Caki2 (cell line): ENCODE data around the gene DGKB. TPM values are rescaled to one million over a fixed set of nuclear protein-coding genes. Genes with fewer than 3 reads are reported as not detected.

ENCODE experiments used
- DNase-seq: peaks from one replicate; pipeline ENCODE4 v3.0.0-alpha.2; 2015; ENCODE audit warnings: low read depth
- in situ Hi-C: cut with HindIII; loops from 2 replicates; pipeline ENCODE4 v1.10.0; 2016; ENCODE audit warnings: low sequenced_read_pairs, low pct_unique_long_range_greater_than_20kb, mixed read lengths
- total RNA-seq: library from RNA; depleted of rRNA; stranded (reverse); fragments of >200 nt; shearing (Covaris generic); gene quantifications from 2 replicates; pipeline ENCODE4 v1.2.3, GENCODE V29; 2014; ENCODE audit warnings: low replicate concordance

DGKB gene
- total RNA-seq, 1 experiment from 2014 or later: not detected

DNA sequence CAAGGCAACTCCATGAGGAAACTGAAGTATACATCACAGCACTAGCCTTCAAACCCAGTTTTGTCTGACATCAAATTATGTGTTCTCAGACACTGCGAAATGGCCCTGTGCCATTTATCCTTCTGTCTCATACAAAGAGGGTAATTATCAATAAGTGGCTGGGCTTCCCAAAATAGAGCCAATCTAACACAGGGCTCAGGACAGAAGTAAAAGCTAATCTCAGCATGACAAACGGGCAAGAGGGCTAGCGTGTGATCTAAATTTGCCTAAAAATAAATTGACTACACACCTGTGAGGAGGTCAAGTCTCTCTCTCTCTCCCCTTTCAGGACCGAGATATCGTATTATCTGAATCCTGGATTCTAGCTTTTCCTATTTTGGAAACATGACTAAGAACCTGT is 67.2 kb downstream of the DGKB start:
- in situ Hi-C loops: no loop called here
- DNase-seq: no peak

DNA sequence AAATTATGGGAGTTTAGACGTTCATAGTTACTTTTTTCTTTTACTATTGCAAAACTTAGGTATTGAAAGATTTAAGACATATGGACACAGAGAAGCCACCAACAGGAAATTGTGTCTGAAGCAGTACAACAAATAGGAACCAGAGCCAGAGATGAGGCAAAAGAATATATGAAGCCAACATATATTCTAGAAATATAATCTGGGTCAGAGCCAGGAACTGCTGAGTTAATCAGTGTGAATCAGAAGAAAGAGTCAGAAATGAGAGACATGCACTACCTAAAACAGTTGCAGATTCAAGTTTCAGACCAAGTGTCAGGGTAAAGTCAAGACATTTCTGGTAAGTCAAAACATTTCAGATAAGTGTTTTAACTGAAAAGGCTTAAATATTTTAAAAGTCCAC is 67.7 kb downstream of the DGKB start:
- in situ Hi-C loops: no loop called here
- DNase-seq: no peak

DNA sequence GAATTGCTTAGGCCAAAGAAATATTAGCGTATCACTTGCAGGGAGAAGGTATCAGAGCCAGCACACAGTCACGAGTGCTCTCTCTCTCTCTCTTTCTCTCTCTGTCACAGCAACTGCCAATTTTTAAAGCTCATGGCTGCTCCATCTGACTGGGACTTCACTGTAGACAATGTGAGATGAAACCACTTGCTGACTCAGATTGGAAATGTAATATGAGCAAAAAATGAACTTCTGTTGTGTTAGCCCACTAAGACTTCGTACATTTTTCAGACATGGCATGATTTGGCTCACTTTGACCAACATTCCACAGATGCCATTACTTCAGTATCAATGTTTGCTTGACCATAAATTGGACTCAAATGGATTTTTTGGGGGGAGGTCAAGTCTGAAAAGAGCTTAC is 68.1 kb downstream of the DGKB start:
- no peak for DNase-seq
- in situ Hi-C loops: no loop called here

DNA sequence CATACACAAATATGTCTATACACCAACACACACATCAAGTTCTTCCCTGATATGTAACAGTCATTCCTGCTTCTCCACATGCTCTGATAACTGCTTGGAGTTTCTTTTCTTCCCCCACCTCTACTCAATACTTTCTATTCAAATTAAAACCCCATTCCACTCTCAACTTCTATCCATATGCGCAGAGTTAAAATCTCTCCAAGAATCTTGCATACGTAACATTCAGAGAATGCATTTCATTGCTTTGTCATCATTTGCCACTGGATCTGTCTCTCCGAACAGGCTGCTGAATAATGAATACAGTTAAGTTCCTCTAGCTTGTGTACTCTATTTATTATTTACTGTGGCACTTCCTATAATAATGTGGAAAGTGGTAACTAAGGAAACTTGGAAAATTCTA is 68.8 kb downstream of the DGKB start:
- no peak for DNase-seq
- in situ Hi-C loops: no loop called here

DNA sequence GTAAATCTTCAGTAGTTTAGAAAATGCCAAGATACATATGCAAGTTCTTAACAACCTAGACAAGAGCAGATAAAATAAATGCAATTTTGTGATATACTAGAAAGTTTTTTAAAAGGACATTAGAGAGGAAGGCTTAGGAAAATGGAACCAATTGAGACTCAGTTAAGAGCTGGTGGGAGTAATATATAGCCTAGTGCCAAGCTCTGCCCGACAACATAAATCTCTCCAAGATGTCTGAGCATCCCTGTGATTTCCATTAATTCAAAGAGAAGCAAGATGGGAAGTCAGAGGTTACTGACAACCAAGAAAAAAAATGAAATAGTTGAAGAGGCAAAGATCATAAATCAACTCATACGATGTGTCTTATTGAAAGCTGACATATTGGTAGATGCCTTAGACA is 74.5 kb downstream of the DGKB start:
- in situ Hi-C loops: no loop called here
- DNase-seq: no peak

DNA sequence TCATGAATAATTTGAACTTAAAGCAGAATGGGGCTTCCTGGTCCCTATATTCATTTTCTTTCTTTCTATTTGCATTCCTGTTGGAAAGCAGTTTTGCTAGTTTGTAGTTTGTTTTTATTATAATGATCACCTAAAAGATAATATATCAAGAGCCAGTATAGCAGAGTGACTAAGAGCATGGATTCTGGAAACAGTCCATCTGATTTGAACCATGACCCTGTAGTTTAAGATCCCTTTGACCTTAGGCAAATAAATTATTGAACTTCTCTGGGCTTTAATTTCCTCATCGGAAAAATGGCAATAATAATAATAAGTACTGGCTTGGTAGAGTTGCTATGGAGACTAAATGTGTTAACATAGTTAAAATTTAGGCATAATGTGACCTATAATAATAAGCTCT is 76.1 kb downstream of the DGKB start:
- DNase-seq: no peak
- in situ Hi-C loops: no loop called here

DNA sequence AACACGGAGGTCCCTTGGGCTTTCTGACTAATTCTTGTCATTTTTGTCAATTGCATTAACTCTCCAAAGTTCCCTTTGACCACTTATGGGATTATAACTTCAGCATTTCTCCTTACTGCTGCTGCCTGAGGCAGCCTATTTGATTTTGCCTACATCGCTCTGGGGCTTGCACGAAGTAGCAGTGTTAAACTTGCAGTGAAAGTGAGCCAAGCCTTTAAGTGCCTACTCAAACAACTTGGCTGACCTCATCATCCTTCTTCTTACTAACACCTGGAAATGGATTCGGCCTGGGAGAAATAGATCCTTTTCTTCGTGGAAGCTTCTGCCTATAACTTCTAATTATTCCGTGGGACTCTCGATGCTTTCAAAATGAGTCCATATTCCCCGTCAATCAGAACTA is 76.6 kb downstream of the DGKB start:
- in situ Hi-C loops: no loop called here

DNA sequence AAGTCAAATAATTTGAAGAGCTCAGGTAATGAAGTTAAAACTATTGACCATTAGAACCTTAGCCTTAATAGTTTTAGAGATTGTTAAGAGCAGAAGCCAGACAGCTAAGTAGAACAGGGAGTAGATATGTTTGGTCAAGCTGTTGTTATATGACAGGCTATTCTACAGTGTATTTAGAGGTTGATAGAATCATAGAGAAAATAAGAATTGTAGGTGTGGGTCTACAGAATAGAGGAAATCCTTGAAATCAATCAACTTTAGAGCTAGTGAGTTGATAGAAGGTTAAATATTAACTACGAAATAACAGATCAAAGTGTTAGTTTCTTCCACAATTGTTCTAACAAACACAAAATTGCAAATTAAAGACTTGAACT is 80.1 kb downstream of the DGKB start:
- no peak for DNase-seq
- in situ Hi-C loops: no loop called here

More for the DNA sequence above, 76.6 kb downstream of the DGKB start:
- no peak for DNase-seq

DNA sequence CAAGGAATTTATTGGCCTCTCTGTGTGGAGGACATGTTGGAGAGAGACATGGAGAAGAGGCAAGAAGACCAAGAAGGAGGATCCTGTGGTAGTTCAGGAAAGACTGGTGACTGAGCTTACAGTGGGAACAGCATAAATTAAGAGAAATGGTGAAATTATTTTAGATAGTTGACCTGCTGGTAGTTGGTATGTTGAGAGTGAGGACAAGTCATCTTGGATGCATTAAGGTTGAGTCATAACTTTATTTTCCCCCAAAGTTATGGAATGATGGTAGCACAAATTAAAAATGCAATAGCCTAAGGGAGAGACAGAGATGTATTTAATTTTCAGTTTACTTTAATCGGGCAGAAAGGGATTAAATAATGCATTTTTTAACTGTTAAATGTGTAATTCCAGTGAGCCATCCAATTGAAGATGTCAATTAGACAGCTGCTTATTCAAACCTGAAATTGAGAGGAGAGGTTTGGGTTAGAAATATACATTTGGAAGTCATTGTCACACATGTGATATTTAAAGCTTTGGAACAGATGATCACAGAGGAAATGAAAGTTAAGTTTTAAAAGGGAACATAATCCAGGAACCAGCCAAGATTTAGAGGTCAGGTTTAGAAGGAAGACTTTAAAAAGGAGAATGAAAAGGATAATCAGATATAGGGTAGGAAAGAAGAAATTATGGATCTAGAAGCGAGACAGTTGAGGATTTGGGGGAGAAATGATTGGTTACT is 80.6 kb downstream of the DGKB start:
- in situ Hi-C loops: no loop called here
- DNase-seq: no peak

DNA sequence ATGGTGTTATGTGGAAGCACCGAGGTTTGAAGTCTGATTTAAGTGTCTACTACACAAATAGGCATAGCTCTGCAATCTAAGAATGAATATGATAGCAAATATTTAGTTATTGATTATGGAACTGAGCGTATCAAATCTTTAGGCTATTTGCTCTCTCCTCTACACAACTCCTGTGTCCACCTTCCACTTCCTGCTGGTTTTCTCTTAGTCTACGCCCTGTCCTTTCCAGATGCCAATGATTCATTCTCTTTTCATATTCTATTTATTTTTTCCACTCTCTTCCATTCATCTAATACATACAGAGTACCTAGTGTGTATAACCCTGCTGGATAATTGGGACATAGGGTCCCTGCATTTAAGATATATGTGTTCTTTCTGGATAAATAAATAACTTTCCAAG is 83.7 kb downstream of the DGKB start:
- DNase-seq: no peak
- in situ Hi-C loops: no loop called here

DNA sequence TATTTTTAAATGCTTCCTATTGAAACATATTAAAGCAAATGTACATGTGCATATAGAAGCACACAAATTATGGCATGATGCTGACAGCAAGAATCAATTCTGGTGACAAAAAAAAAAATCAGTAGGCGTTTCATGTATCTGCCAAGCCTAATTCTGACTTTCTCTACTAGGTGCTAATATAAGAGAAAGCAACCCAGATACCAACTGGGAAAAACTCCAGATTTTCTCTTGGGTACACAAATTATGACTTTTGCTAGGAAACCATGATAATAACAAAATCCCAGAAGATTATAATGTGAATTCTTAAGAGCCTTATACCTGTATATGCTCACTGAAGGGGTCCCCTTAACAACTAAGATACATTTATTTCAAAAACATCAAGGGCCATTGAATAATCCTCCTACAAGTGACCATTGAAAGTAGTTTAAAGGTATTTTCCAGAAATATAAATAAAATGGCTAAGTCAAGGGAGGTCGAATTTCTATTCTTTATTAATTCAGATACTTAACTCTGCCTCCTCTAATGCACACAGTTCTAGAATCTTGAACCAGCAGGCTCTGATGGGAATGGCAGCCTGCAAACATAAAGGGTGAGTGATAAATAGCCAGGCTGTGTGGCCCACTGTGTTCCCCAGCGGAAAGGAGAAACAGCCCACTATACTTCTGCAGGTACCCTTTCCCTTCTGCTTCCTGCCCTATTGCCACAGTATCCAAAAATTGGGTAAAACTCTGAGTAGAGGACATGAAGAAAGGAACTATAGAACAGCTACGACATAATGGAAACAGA is 84.5 kb downstream of the DGKB start:
- in situ Hi-C loops: no loop called here
- DNase-seq: no peak

DNA sequence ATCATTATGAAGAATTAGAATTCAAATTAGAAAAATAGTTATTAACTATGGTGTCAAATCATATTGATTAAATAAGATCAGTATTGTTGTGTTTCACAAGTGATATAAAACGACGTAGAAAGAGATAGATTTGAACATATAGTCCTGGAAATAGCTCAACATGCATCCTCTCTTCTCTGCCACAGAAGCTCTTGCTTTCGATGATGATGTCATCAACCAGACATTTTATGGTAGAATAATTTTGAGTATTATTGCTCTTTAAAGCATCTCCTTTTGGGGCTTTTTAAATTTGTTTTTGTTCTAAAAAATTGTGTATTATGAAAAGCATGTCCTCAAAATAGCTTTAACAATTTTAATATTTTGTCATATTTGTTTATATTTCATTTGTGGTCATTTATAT is 95.0 kb downstream of the DGKB start:
- in situ Hi-C loops: no loop called here
- no peak for DNase-seq

DNA sequence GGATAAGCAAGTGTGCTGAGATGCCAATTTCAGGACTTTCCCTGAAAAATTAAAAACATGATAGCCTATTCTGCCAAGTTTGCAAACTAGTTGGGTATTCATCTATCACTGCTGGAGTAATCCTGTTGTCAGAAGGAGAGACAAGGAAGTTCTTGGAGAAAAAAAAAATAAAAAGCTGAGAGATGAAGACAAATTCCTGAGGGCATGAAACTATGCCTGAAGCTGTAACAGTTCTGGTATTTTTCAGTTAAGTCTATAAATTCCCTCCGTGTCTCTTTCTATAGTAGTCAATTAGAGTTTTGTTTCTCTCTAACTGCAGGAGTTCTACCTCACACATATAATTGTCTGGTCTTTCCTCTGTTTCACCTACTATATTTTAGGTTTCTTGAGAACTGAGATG is 95.7 kb downstream of the DGKB start:
- in situ Hi-C loops: no loop called here
- no peak for DNase-seq

DNA sequence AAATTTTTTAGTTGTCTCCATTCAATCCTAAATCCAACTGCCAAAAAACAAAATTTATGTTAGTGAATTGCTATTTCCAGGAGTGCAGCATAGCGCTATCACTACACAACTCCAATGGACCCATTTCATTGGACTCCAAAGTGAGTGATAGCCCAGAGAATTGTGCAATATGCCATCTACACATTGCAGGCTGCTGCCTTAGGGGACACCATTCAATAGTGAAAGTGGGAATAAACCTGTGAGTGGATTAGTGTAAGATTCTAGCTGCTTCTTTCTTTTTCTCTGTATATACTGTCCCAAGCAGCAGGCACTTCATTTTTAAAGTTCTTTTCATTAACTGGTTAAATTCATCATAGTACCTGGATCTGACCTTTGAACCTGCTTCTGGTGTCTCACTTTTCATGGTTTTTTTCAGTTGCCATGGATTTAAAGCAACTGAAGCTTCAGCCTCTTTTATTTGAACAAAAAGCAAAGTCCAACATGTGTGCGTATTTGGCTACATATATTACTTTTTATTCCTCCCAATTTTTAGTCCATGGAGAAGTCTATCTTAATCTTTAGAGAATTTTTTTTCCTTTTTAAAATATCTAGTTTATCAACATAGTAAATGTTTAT is 97.3 kb downstream of the DGKB start:
- in situ Hi-C loops: no loop called here
- DNase-seq: no peak

DNA sequence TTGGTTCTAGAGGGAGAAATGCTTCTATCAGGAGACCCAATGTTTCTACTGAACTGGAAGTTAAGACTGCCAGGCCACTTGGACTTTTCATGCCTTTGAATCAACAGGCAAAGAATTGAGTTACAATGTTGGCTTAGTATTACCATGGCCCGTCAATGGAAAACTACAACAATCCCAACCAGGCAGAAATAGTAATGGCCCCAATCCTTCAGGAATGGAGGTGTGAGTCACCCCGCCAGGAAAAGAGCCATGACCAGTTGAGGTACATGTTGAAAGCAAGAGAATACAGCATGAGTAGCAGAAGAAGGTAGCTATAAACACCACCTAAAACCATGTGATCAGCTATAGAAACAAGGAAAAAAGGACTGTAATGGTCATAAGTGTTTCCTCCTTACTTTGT is 101.9 kb downstream of the DGKB start:
- in situ Hi-C loops: no loop called here
- DNase-seq: no peak

DNA sequence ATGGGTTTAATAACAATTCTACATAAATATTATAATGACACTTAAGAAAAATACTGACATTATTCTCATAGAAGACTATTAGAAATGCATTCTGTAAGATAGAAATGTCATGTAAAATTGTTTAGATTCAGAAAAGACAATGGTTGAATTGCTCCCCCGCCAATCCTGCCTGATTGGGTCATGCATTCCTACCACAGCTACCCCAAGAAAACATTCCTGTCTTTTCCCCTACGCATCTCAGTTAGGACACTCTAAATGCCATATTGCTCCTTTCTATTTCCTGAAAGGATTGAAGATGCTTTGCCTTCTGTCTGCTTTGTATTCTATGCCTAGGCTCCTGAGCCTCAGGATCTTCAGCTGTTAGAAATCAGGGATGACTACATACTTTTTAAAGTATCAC is 109.4 kb downstream of the DGKB start:
- in situ Hi-C loops: no loop called here
- no peak for DNase-seq

DNA sequence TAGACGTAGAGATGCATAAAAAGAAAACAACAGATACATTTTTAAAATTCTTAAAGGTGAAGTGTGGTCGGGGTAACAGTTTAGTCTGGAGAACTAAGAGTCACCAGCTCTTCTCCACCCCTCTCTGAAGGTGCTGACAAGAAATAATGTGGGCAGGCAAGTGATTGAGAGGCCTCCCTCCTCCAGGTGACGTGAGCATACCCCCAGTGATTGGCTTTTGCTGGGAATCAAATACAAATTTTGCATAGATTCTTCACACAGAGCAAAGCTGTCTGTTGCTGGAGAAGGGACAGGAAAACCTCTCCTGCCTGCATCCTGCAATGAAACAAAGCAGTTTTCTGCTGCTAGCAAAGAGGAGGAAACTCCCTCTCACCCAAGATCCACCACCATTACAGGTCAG is 115.0 kb downstream of the DGKB start:
- DNase-seq: no peak
- in situ Hi-C loops: no loop called here

DNA sequence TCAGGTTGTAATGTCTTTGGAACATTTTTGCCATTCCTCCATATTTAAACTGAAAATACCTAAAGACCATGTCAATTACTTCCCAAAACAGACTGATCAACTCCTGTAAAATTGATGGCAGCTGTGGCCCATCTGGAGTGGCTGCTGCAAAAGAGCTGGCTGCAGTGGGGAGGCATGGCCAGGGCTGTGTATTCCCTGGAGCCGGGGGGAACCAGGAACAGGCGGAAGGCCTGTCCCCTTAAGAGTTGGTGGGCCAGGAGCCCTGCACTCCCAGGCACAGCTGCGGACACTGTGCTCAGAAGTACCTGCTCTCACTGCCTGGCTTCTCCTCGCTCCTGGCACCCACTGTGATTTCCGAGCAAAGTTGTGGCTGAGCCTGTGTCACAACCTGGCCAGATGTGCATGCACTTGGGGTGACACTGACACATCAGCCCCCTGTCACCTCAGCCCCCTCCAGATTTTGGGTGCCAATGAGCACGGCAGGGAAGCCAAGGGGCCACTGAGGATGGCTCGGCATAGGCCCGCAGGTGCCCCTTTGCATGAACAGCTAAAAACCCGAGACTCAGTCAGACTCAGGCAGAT is 116.1 kb downstream of the DGKB start:
- in situ Hi-C loops: no loop called here
- DNase-seq: no peak

DNA sequence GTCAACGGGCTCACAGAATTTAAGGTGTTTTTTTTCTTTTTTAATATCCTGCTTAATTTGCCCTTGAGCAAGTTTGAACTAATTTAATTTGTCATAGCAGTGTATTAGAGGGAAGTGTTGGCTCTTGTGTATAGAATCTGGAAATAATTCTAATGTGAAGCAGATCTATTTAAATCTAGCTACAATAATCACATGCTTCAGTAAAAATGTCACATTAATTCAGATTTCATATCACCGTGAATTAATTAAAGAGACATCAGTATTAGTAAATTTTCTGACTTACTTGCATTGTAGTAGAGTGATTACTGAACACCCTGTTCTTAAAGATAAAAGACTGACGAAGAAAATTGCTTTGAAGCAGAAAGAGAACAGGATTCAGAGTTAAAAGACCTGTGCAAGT is 124.7 kb downstream of the DGKB start:
- in situ Hi-C loops: no loop called here
- DNase-seq: no peak
